ENCODE measurements around the gene REEP1.

- TF ChIP-seq ZNF274 (IDR thresholded peaks at IDR 0.05; ENCODE audit: low read depth, low read length) = no peak
- no peak for TF ChIP-seq SUZ12 (IDR thresholded peaks at IDR 0.05; ENCODE audit: extremely low read depth, insufficient read depth, insufficient read length)
Observed at GRCh38 chr2:86370579-86370978, 33.2 kb upstream of the REEP1 start.
